Skeletal muscle tissue (tissue), 4 donors: ENCODE results near the gene ACVR1. TPM values are rescaled to one million over a fixed set of nuclear protein-coding genes. Genes with fewer than 3 reads are reported as not detected.

Experiments used
- H3K27ac ChIP-seq: one replicate; pipeline ENCODE4 v1.7.0; 2013; ENCODE audit warnings: mild to moderate bottlenecking, low read depth, low read length, inconsistent platforms
- H3K27me3 ChIP-seq, 3 donors: one replicate each; pipeline ENCODE4 v1.7.0; 2013; ENCODE audit warnings: low read length in 3 of 3; ENCODE audit not compliant: control insufficient read depth in 3 of 3, insufficient read depth in 3 of 3
- H3K36me3 ChIP-seq, 3 donors: one replicate each; pipeline ENCODE4 v1.7.0; 2013; ENCODE audit warnings: low read length in 3 of 3; ENCODE audit not compliant: control insufficient read depth in 3 of 3, insufficient read depth in 3 of 3
- H3K4me1 ChIP-seq, 3 donors: one replicate each; pipeline ENCODE4 v1.7.0; 2013; ENCODE audit warnings: low read length in 3 of 3, mild to moderate bottlenecking in 3 of 3; ENCODE audit not compliant: control insufficient read depth in 3 of 3, insufficient read depth in 3 of 3
- H3K4me3 ChIP-seq, 3 donors: one replicate each; pipeline ENCODE4 v1.7.0; 2013; ENCODE audit warnings: low read length in 3 of 3
- H3K9ac ChIP-seq, 3 donors: one replicate each; pipeline ENCODE4 v1.7.0; 2013; ENCODE audit warnings: low read length in 3 of 3, mild to moderate bottlenecking in 3 of 3, moderate library complexity in 2 of 3, low read depth in 1 of 3
- H3K9me3 ChIP-seq, 3 donors: one replicate each; pipeline ENCODE4 v1.7.0; 2013; ENCODE audit warnings: low read length in 3 of 3; ENCODE audit not compliant: control insufficient read depth in 3 of 3
- total RNA-seq: library from RNA; depleted of rRNA; stranded (reverse); fragments of >200 nt; gene quantifications from one replicate; pipeline ENCODE4 v1.2.3, GENCODE V29; 2014
- donor health status: Osteomylitis.

Gene ACVR1
- total RNA-seq, 1 donor from 2014 or later, result 18.8 TPM

- H3K36me3 ChIP-seq, result peaks cover 0 to 14% (median 9%) of the 10 kb centered on the region in 3 donors
- no peaks in the 10 kb centered on the region for H3K27me3 ChIP-seq
- no peaks in the 10 kb centered on the region for H3K9me3 ChIP-seq
- no peak overlapping the region for H3K9ac ChIP-seq
- no peak overlapping the region for H3K27ac ChIP-seq
- H3K4me3 ChIP-seq, result no peak overlapping the region
- peaks cover 55 to 79% (median 58%) of the 10 kb centered on the region in 3 donors for H3K4me1 ChIP-seq
Observed at GRCh38 chr2:157783245-157783644, 92.9 kb downstream of the ACVR1 start.

- H3K4me1 ChIP-seq, result peaks cover 49 to 69% (median 51%) of the 10 kb centered on the region in 3 donors
- peak overlapping the region; percentile 52 to 66 (median 55) for H3K9ac ChIP-seq
- peaks cover 5 to 18% (median 16%) of the 10 kb centered on the region in 3 donors for H3K36me3 ChIP-seq
- no peaks in the 10 kb centered on the region for H3K9me3 ChIP-seq
- H3K27ac ChIP-seq, result peak overlapping the region; percentile 69
- H3K27me3 ChIP-seq, result no peaks in the 10 kb centered on the region
- H3K4me3 ChIP-seq, result no peak overlapping the region
Observed at GRCh38 chr2:157782057-157782845, 93.9 kb downstream of the ACVR1 start.

GRCh38 chr2:157780211-157780610 lies 95.9 kb downstream of the ACVR1 start:
- H3K36me3 ChIP-seq, result peaks cover 5 to 28% (median 26%) of the 10 kb centered on the region in 3 donors
- no peaks in the 10 kb centered on the region for H3K27me3 ChIP-seq
- peaks cover 30 to 48% (median 33%) of the 10 kb centered on the region in 3 donors for H3K4me1 ChIP-seq
- no peak overlapping the region for H3K9ac ChIP-seq
- no peak overlapping the region for H3K4me3 ChIP-seq
- H3K9me3 ChIP-seq, result no peaks in the 10 kb centered on the region
- H3K27ac ChIP-seq, result no peak overlapping the region

- Histone ChIP-seq H3K4me3 (no peak overlapping the region), H3K4me1 (peaks cover 26 to 44% (median 29%) of the 10 kb centered on the region in 3 donors), H3K9me3 (no peaks in the 10 kb centered on the region), H3K27me3 (no peaks in the 10 kb centered on the region), H3K27ac (no peak overlapping the region), H3K36me3 (peaks cover 5 to 32% (median 28%) of the 10 kb centered on the region in 3 donors), H3K9ac (no peak overlapping the region)
Observed at GRCh38 chr2:157779794-157780193, 96.3 kb downstream of the ACVR1 start.

GRCh38 chr2:157777427-157777826 lies 98.7 kb downstream of the ACVR1 start:
- Histone ChIP-seq H3K9ac (no peak overlapping the region), H3K27me3 (no peaks in the 10 kb centered on the region), H3K9me3 (no peaks in the 10 kb centered on the region), H3K36me3 (peaks cover 5 to 43% (median 38%) of the 10 kb centered on the region in 3 donors), H3K4me1 (peaks cover 13 to 24% (median 13%) of the 10 kb centered on the region in 3 donors), H3K4me3 (no peak overlapping the region), H3K27ac (no peak overlapping the region)

GRCh38 chr2:157771234-157771633 lies 104.9 kb downstream of the ACVR1 start:
- H3K4me1 ChIP-seq, result no peaks in the 10 kb centered on the region
- H3K9me3 ChIP-seq, result no peaks in the 10 kb centered on the region
- no peak overlapping the region for H3K27ac ChIP-seq
- no peak overlapping the region for H3K9ac ChIP-seq
- peaks cover 8 to 54% (median 32%) of the 10 kb centered on the region in 3 donors for H3K36me3 ChIP-seq
- H3K27me3 ChIP-seq, result no peaks in the 10 kb centered on the region
- no peak overlapping the region for H3K4me3 ChIP-seq

- H3K9ac ChIP-seq, result no peak overlapping the region
- H3K4me3 ChIP-seq, result no peak overlapping the region
- H3K9me3 ChIP-seq, result no peaks in the 10 kb centered on the region
- no peak overlapping the region for H3K27ac ChIP-seq
- no peaks in the 10 kb centered on the region for H3K4me1 ChIP-seq
- H3K27me3 ChIP-seq, result no peaks in the 10 kb centered on the region
- peaks cover 14 to 59% (median 39%) of the 10 kb centered on the region in 3 donors for H3K36me3 ChIP-seq
Observed at GRCh38 chr2:157769856-157770255, 106.3 kb downstream of the ACVR1 start.

GRCh38 chr2:157764386-157764785 lies 111.7 kb downstream of the ACVR1 start:
- no peak overlapping the region for H3K27ac ChIP-seq
- H3K4me1 ChIP-seq, result no peaks in the 10 kb centered on the region
- peaks cover 13 to 41% (median 41%) of the 10 kb centered on the region in 3 donors for H3K36me3 ChIP-seq
- no peak overlapping the region for H3K4me3 ChIP-seq
- no peaks in the 10 kb centered on the region for H3K27me3 ChIP-seq
- H3K9me3 ChIP-seq, result no peaks in the 10 kb centered on the region
- no peak overlapping the region for H3K9ac ChIP-seq

- peaks cover 9 to 33% (median 22%) of the 10 kb centered on the region in 3 donors for H3K36me3 ChIP-seq
- H3K27me3 ChIP-seq, result no peaks in the 10 kb centered on the region
- peaks cover 0 to 4% (median 0%) of the 10 kb centered on the region in 3 donors for H3K9me3 ChIP-seq
- no peak overlapping the region for H3K27ac ChIP-seq
- H3K9ac ChIP-seq, result no peak overlapping the region
- no peak overlapping the region for H3K4me3 ChIP-seq
- no peaks in the 10 kb centered on the region for H3K4me1 ChIP-seq
Observed at GRCh38 chr2:157761520-157761919, 114.6 kb downstream of the ACVR1 start.

- no peak overlapping the region for H3K27ac ChIP-seq
- H3K27me3 ChIP-seq, result no peaks in the 10 kb centered on the region
- H3K4me3 ChIP-seq, result no peak overlapping the region
- no peaks in the 10 kb centered on the region for H3K4me1 ChIP-seq
- H3K9ac ChIP-seq, result no peak overlapping the region
- peaks cover 8 to 28% (median 24%) of the 10 kb centered on the region in 3 donors for H3K36me3 ChIP-seq
- peaks cover 0 to 4% (median 0%) of the 10 kb centered on the region in 3 donors for H3K9me3 ChIP-seq
Observed at GRCh38 chr2:157760949-157761348, 115.2 kb downstream of the ACVR1 start.
